ENCODE data around the gene DZIP1L. TPM values are rescaled to one million over a fixed set of nuclear protein-coding genes. Genes with fewer than 3 reads are reported as not detected.
A peak's percentile ranks its signal among the peaks of the same experiment; 100 is the strongest.

Gene DZIP1L
- total and polyA plus RNA-seq, 2 donors (not counting 3 experiments of a cell fraction or from before 2014, with no cell fraction given): 3.0 to 17.9 TPM

DNA sequence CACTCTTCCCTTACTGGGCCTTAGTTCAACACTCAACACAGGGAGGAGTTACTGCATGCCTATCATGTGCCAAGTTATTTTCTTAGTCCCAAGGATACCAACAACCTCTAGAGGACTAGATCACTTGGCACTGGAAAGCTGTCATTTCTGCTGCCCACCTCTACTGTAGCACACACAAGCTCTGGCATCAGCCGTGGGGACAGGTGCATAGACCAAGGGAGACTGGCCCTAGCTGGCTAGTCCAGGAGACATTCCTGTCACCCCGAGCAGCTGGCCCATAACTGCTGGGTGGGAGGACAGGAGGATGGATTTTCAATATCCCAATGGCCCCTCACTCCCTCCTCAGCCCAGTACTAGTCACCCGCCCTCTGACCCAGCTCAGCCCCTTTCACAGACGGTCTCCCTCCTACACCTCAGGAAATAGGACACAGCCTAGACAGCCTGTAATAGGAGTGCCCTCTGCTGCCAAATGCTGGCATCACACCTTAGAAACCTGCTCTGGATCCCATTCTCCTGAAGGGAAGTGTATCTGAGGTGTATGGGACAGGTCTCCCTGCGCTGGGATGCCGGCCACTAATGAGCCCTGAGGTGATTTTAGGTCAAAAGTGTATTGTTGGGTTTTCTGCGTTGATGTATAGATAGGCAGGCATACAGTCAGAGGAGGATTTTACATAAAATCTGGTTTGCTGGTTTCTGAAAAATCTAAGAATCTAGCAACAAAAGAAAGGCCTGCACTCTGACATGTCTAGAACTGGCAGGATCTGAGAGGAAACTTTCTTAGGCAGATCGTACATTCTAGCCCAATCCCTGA, 3.4 kb upstream of the DZIP1L start:
- TF ChIP-seq FOS (IDR thresholded peaks at IDR 0.05; ENCODE audit: borderline replicate concordance, insufficient read depth, low read length): no peak
- TF ChIP-seq, protein P1, sequence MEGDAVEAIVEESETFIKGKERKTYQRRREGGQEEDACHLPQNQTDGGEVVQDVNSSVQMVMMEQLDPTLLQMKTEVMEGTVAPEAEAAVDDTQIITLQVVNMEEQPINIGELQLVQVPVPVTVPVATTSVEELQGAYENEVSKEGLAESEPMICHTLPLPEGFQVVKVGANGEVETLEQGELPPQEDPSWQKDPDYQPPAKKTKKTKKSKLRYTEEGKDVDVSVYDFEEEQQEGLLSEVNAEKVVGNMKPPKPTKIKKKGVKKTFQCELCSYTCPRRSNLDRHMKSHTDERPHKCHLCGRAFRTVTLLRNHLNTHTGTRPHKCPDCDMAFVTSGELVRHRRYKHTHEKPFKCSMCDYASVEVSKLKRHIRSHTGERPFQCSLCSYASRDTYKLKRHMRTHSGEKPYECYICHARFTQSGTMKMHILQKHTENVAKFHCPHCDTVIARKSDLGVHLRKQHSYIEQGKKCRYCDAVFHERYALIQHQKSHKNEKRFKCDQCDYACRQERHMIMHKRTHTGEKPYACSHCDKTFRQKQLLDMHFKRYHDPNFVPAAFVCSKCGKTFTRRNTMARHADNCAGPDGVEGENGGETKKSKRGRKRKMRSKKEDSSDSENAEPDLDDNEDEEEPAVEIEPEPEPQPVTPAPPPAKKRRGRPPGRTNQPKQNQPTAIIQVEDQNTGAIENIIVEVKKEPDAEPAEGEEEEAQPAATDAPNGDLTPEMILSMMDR (IDR thresholded peaks at IDR 0.05; ENCODE audit: extremely low read depth in 1 of 2, insufficient read depth in 1 of 2, low read depth in 1 of 2, low read length in 2 of 2): peak; percentile 79 to 86
- POLR2A ChIA-PET: no interaction called here

DNA sequence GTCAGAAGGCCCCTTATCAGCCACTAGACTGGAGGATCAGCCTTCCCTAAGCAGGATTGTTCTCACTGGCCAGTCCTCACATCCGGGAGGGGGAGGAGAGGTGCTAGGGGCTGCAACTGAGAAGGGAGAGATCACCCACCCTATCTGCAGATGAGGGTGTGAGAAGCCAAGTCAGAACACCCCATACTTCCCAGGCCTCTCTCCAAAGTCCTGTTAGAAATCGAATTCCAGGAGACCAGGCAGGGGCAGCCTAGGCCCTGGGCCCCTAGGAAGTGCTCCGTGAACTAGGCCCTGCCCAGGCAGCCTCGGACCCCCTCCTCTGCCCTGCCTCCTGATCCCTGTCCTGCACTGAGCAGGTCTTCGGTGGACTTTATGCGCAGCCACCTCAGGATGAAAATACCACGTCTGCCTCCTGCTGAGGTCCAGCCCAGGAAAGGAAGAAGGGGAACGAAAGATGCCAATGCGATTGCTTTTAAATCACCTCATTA, 933 bp downstream of the DZIP1L start:
- Histone ChIP-seq H3K9me1 (replicated peaks; ENCODE audit: control insufficient read depth, extremely low read depth, insufficient read depth, low read length) (no peaks in the 10 kb centered on the region), H3K27ac (ENCODE audit: insufficient read depth, low read depth, low read length) (peak overlapping the region; percentile 14), H3K4me3 (replicated peaks in 1 of 3; ENCODE audit: insufficient read depth in 1 of 3, low read depth in 1 of 3, low read length in 3 of 3) (peak overlapping the region; percentile 51 to 75 (median 52)), H3K9me3 (replicated peaks; ENCODE audit: control insufficient read depth, insufficient read depth, low read length) (no peaks in the 10 kb centered on the region), H3K79me2 (ENCODE audit: control insufficient read depth, insufficient read depth, low read length) (no peaks in the 10 kb centered on the region), H3K36me3 (ENCODE audit: control insufficient read depth in 2 of 2, extremely low read depth in 1 of 2, insufficient read depth in 2 of 2, low read length in 2 of 2) (no peaks in the 10 kb centered on the region), H3K4me1 (ENCODE audit: control insufficient read depth, extremely low read depth, insufficient read depth, low read length) (peaks cover 5% of the 10 kb centered on the region), H3K4me2 (ENCODE audit: insufficient read depth, low read length) (peak overlapping the region; percentile 68), H3K9ac (replicated peaks; ENCODE audit: extremely low read depth, insufficient read depth, low read length) (peak overlapping the region; percentile 65), H2AFZ (ENCODE audit: low read depth, low read length) (peak overlapping the region; percentile 77), H4K20me1 (replicated peaks; ENCODE audit: control insufficient read depth, extremely low read depth, insufficient read depth, low read length) (no peaks in the 10 kb centered on the region), H3K27me3 (ENCODE audit: control insufficient read depth in 2 of 2, insufficient read depth in 2 of 2, low read length in 2 of 2) (no peaks in the 10 kb centered on the region)
- ChIA-PET CTCF (interaction anchor here (1.3 kb wide), 1 partner anchor 28 kb away, joined by 3 read pairs; no protein-coding TSS in a partner anchor), POLR2A (no interaction called here)
- intact Hi-C loops (cut with micrococcal nuclease): loop anchor here (2.0 kb wide), 1 partner anchor 60 kb away; the partner anchor contains the start of gene DBR1
- no TSS peak for BruUV-seq (replicated peaks)
- DNase-seq (ENCODE audit: low read depth, low spot score): no peak
- dilution Hi-C loops (cut with MboI; ENCODE audit: extremely low pct_ligation_motif_present, low sequenced_read_pairs): no loop called here
- TF ChIP-seq POLR2A (IDR thresholded peaks at IDR 0.05; ENCODE audit: low read depth, low read length): no peak
- no peak for TF ChIP-seq FOS (IDR thresholded peaks at IDR 0.05; ENCODE audit: borderline replicate concordance, insufficient read depth, low read length)
- no peak for TF ChIP-seq GATA2 (IDR thresholded peaks at IDR 0.05; ENCODE audit: insufficient read depth, insufficient read length, low read depth, low read length)
- TF ChIP-seq, protein P2, sequence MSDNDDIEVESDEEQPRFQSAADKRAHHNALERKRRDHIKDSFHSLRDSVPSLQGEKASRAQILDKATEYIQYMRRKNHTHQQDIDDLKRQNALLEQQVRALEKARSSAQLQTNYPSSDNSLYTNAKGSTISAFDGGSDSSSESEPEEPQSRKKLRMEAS (IDR thresholded peaks at IDR 0.05; ENCODE audit: insufficient read depth, insufficient read length): no peak
- TF ChIP-seq JUN (IDR thresholded peaks at IDR 0.05; ENCODE audit: borderline replicate concordance, insufficient read depth, insufficient read length, low read depth): no peak
- TF ChIP-seq, protein P1 (IDR thresholded peaks at IDR 0.05; ENCODE audit: extremely low read depth in 1 of 2, insufficient read depth in 1 of 2, low read depth in 1 of 2, low read length in 2 of 2): no peak
- TF ChIP-seq MYC (IDR thresholded peaks at IDR 0.05; ENCODE audit: low read depth, low read length): no peak
- TF ChIP-seq EZH2 (IDR thresholded peaks at IDR 0.05; ENCODE audit: borderline replicate concordance, low read depth, low read length, severe bottlenecking): no peak
- no peak for TF ChIP-seq POLR2AphosphoS5 (IDR thresholded peaks at IDR 0.05; ENCODE audit: insufficient read depth, low read depth, low read length)
- no peak for FAIRE-seq

More for the DNA sequence above, 3.4 kb upstream of the DZIP1L start:
- DNase-seq (ENCODE audit: low read depth, low spot score) (peak; percentile 77), FAIRE-seq (peak; percentile 94)
- dilution Hi-C loops (cut with MboI; ENCODE audit: extremely low pct_ligation_motif_present, low sequenced_read_pairs): no loop called here
- CTCF ChIA-PET: interaction anchor here (0.6 to 3.8 kb wide), 31 partner anchors 9 to 203 kb away, joined by 3 to 111 read pairs (median 4); partner anchors contain the start of genes A4GNT, ARMC8 and DBR1
- no peaks in the 10 kb centered on the region for H3K36me3 ChIP-seq (ENCODE audit: control insufficient read depth in 2 of 2, extremely low read depth in 1 of 2, insufficient read depth in 2 of 2, low read length in 2 of 2)
- H4K20me1 ChIP-seq (replicated peaks; ENCODE audit: control insufficient read depth, extremely low read depth, insufficient read depth, low read length): no peaks in the 10 kb centered on the region
- H3K4me3 ChIP-seq (replicated peaks in 1 of 3; ENCODE audit: insufficient read depth in 1 of 3, low read depth in 1 of 3, low read length in 3 of 3): no peak overlapping the region
- intact Hi-C loops (cut with micrococcal nuclease): loop anchor here (1.0 to 5.0 kb wide), 2 partner anchors 51 to 228 kb away; partner anchors contain the start of gene MRAS
- H3K27ac ChIP-seq (ENCODE audit: insufficient read depth, low read depth, low read length): no peak overlapping the region
- peaks cover 5% of the 10 kb centered on the region for H3K4me1 ChIP-seq (ENCODE audit: control insufficient read depth, extremely low read depth, insufficient read depth, low read length)
- no peaks in the 10 kb centered on the region for H3K9me3 ChIP-seq (replicated peaks; ENCODE audit: control insufficient read depth, insufficient read depth, low read length)
- H3K9ac ChIP-seq (replicated peaks; ENCODE audit: extremely low read depth, insufficient read depth, low read length): no peak overlapping the region
- no peaks in the 10 kb centered on the region for H3K9me1 ChIP-seq (replicated peaks; ENCODE audit: control insufficient read depth, extremely low read depth, insufficient read depth, low read length)
- no peak overlapping the region for H3K4me2 ChIP-seq (ENCODE audit: insufficient read depth, low read length)
- peaks cover 0 to 2% of the 10 kb centered on the region in 2 experiments for H3K27me3 ChIP-seq (ENCODE audit: control insufficient read depth in 2 of 2, insufficient read depth in 2 of 2, low read length in 2 of 2)
- H2AFZ ChIP-seq (ENCODE audit: low read depth, low read length): no peak overlapping the region
- no peaks in the 10 kb centered on the region for H3K79me2 ChIP-seq (ENCODE audit: control insufficient read depth, insufficient read depth, low read length)
- no TSS peak for BruUV-seq (replicated peaks)

Data from endothelial cell of umbilical vein (primary cell).